Measurements from ENCODE around the gene PHF10. TPM values are rescaled to one million over a fixed set of nuclear protein-coding genes. Genes with fewer than 3 reads are reported as not detected.

PHF10 gene
- total RNA-seq, 2 experiments from 2014 or later: 79.1 to 79.7 TPM

- ChIA-PET CTCF (no interaction called here), POLR2A (no interaction called here)
- peaks cover 54% of the 10 kb centered on the region for H3K36me3 Mint-ChIP-seq (ENCODE audit: low read depth)
- no peaks in the 10 kb centered on the region for H3K27me3 Mint-ChIP-seq
- no peak for TF ChIP-seq CTCF (IDR thresholded peaks at IDR 0.05)
- H3K4me3 Mint-ChIP-seq: no peak overlapping the region
- no peaks in the 10 kb centered on the region for H3K4me1 Mint-ChIP-seq (ENCODE audit: low read depth)
- ATAC-seq (no peak), DNase-seq (no peak)
- intact Hi-C loops (cut with micrococcal nuclease): no loop called here
- peaks cover 17% of the 10 kb centered on the region for H3K9me3 Mint-ChIP-seq
- H3K27ac Mint-ChIP-seq: no peak overlapping the region
Observed at GRCh38 chr6:169689287-169689686, 35.0 kb downstream of the PHF10 start.

DNA sequence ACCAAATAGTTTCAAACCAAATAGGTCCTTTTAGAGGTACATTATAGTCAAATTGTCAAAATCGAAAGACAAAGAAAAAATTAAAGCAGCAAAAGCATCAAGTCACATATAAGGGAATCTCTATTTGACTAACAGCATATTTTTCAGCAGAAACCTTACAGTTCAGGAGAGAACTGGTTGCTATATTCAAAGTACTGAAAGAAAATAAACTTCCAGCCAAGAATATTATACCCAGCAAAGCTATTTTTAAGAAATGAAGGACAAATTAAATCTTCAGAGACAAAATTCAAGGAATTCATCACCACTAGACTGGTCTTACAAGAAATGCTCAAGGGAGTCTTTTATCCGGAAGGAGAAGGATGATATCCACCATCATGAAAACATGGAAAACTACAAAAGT is 38.4 kb downstream of the PHF10 start:
- peaks cover 12% of the 10 kb centered on the region for H3K9me3 Mint-ChIP-seq
- CTCF ChIA-PET: no interaction called here

DNA sequence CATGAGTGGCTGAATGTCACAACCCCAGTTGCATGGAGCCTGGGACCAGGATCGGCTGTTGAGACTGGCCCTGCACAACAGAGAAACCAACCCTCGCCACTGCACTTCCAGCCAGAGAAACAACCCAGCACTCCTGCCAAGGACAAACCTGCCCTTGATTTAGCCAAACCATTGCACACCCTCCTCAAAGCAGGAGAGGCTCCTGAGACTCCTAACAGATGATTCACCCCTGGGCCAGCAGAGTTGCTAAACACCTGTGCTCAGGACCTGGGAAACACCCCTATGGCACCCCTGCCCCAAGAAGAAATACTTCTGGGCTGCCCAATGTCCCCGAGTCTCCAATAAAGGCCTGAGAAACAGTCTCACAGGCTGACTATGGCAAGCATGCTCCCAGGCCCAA is 40.2 kb downstream of the PHF10 start:
- no peak for DNase-seq
- no peak overlapping the region for H3K4me3 Mint-ChIP-seq
- ATAC-seq: no peak
- ChIA-PET CTCF (no interaction called here), POLR2A (interaction anchor here (1.5 kb wide), 1 partner anchor 18 kb away, joined by 6 read pairs; the partner anchor contains the start of genes C6orf120 and WDR27)
- H3K36me3 Mint-ChIP-seq (ENCODE audit: low read depth): peaks cover 70% of the 10 kb centered on the region
- H3K27ac Mint-ChIP-seq: no peak overlapping the region
- H3K4me1 Mint-ChIP-seq (ENCODE audit: low read depth): peaks cover 7% of the 10 kb centered on the region
- no peak for TF ChIP-seq CTCF (IDR thresholded peaks at IDR 0.05)
- H3K27me3 Mint-ChIP-seq: no peaks in the 10 kb centered on the region
- intact Hi-C loops (cut with micrococcal nuclease): no loop called here
- H3K9me3 Mint-ChIP-seq: peaks cover 16% of the 10 kb centered on the region

More for the DNA sequence above, 38.4 kb downstream of the PHF10 start:
- peaks cover 7% of the 10 kb centered on the region for H3K4me1 Mint-ChIP-seq (ENCODE audit: low read depth)
- no peak for DNase-seq
- H3K36me3 Mint-ChIP-seq (ENCODE audit: low read depth): peaks cover 66% of the 10 kb centered on the region
- H3K27me3 Mint-ChIP-seq: no peaks in the 10 kb centered on the region
- intact Hi-C loops (cut with micrococcal nuclease): no loop called here
- H3K27ac Mint-ChIP-seq: no peak overlapping the region
- no peak for ATAC-seq
- TF ChIP-seq CTCF (IDR thresholded peaks at IDR 0.05): no peak
- H3K4me3 Mint-ChIP-seq: no peak overlapping the region
- POLR2A ChIA-PET: no interaction called here

DNA sequence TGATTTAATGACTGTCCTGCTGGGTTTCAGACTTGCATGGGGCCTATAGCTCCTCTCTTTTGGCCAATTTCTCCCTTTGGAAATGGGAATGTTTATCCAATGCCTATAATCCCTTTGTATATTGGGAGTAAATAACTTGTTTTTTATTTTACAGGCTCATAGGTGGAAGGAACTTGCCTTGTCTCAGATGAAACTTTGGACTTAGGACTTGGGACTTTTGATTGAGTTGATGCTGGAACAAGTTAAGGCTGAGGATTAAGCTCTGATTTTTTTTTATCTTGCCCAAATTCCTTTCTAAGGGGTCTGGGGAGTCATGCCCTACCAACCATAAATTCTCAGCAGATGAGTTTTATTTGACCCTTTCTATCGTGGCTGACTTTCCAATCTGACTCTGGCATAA is 46.0 kb downstream of the PHF10 start:
- ChIA-PET CTCF (interaction anchor here (1.2 kb wide), 1 partner anchor 94 kb away, joined by 4 read pairs; no protein-coding TSS in a partner anchor), POLR2A (no interaction called here)
- Mint-ChIP-seq H3K4me1 (ENCODE audit: low read depth) (peaks cover 1% of the 10 kb centered on the region), H3K36me3 (ENCODE audit: low read depth) (peaks cover 44% of the 10 kb centered on the region), H3K27ac (no peak overlapping the region), H3K9me3 (peaks cover 4% of the 10 kb centered on the region), H3K27me3 (no peaks in the 10 kb centered on the region), H3K4me3 (no peak overlapping the region)
- no peak for DNase-seq
- no peak for ATAC-seq
- TF ChIP-seq CTCF (IDR thresholded peaks at IDR 0.05): no peak
- intact Hi-C loops (cut with micrococcal nuclease): no loop called here

GRCh38 chr6:169677096-169677495 is 47.2 kb downstream of the PHF10 start:
- ChIA-PET POLR2A (interaction anchor here (0.6 kb wide), 1 partner anchor 12 kb away, joined by 3 read pairs; no protein-coding TSS in a partner anchor), CTCF (no interaction called here)
- intact Hi-C loops (cut with micrococcal nuclease): no loop called here
- Mint-ChIP-seq H3K4me3 (no peak overlapping the region), H3K4me1 (ENCODE audit: low read depth) (no peaks in the 10 kb centered on the region), H3K27me3 (no peaks in the 10 kb centered on the region), H3K9me3 (peaks cover 4% of the 10 kb centered on the region), H3K27ac (no peak overlapping the region), H3K36me3 (ENCODE audit: low read depth) (peaks cover 37% of the 10 kb centered on the region)
- no peak for TF ChIP-seq CTCF (IDR thresholded peaks at IDR 0.05)
- DNase-seq (no peak), ATAC-seq (no peak)
